ENCODE measurements around the gene CCDC74B. TPM values are rescaled to one million over a fixed set of nuclear protein-coding genes. Genes with fewer than 3 reads are reported as not detected.
A peak's percentile ranks its signal among the peaks of the same experiment; 100 is the strongest.
"Not testable (repeated sequence)": the region's sequence is repeated elsewhere in the genome, so short reads cannot be mapped to it uniquely, and the experiment has no call there.

CCDC74B gene
- polyA plus RNA-seq, 3 donors, result not detected

- 89% methylated on average over 6 of the region's 13 CpGs for WGBS (ENCODE audit: insufficient coverage)
- H3K4me3 Mint-ChIP-seq, result peak overlapping the region in 1 of 2 donors; percentile 75
- H3K36me3 ChIP-seq (replicated peaks in 1 of 2; ENCODE audit: control insufficient read depth in 1 of 2, insufficient read depth in 2 of 2, low read length in 2 of 2); H4K20me1 ChIP-seq (ENCODE audit: insufficient read depth, low read length); H3K4me2 ChIP-seq (replicated peaks; ENCODE audit: extremely low read depth, low read length, poor library complexity, severe bottlenecking); intact Hi-C loops (cut with micrococcal nuclease); H3K79me2 ChIP-seq (ENCODE audit: insufficient read depth, low read length); H3K4me1 ChIP-seq (ENCODE audit: control insufficient read depth in 1 of 2, insufficient read depth in 2 of 2, low read length in 2 of 2); H3K4me3 ChIP-seq (replicated peaks in 1 of 3; ENCODE audit: low read depth in 2 of 3, low read length in 3 of 3); H2AFZ ChIP-seq (ENCODE audit: insufficient read depth, low read depth, low read length, poor library complexity, severe bottlenecking); H3K27ac ChIP-seq (ENCODE audit: low read depth in 1 of 2, low read length in 2 of 2); H3K36me3 Mint-ChIP-seq; H3K9ac ChIP-seq (ENCODE audit: insufficient read depth, low read length, poor library complexity, severe bottlenecking); DNase-seq; H3K9me3 ChIP-seq (replicated peaks in 1 of 2; ENCODE audit: control insufficient read depth in 1 of 2, insufficient read depth in 1 of 2, low read length in 2 of 2); H3K27ac Mint-ChIP-seq: not testable (repeated sequence)
- peaks cover 12 to 31% of the 10 kb centered on the region in 2 donors for H3K27me3 ChIP-seq (ENCODE audit: control insufficient read depth in 2 of 2, insufficient read depth in 2 of 2, low read length in 2 of 2)
- peaks cover 0 to 11% (median 6%) of the 10 kb centered on the region in 7 donors for H3K9me3 Mint-ChIP-seq
- H3K4me1 Mint-ChIP-seq, result peaks cover 12% of the 10 kb centered on the region
- peaks cover 39 to 51% (median 43%) of the 10 kb centered on the region in 3 donors for H3K27me3 Mint-ChIP-seq (ENCODE audit: low read depth in 3 of 3)
Measured at GRCh38 chr2:130142396-130143265, 2.3 kb downstream of the CCDC74B start.

- Mint-ChIP-seq H3K9me3 (peaks cover 0 to 11% (median 6%) of the 10 kb centered on the region in 7 donors), H3K4me1 (peaks cover 12% of the 10 kb centered on the region), H3K27me3 (ENCODE audit: low read depth in 3 of 3) (peaks cover 33 to 45% (median 37%) of the 10 kb centered on the region in 3 donors)
- H3K9ac ChIP-seq (ENCODE audit: insufficient read depth, low read length, poor library complexity, severe bottlenecking); H3K27ac ChIP-seq (ENCODE audit: low read depth in 1 of 2, low read length in 2 of 2); intact Hi-C loops (cut with micrococcal nuclease); H3K9me3 ChIP-seq (replicated peaks in 1 of 2; ENCODE audit: control insufficient read depth in 1 of 2, insufficient read depth in 1 of 2, low read length in 2 of 2); H3K27ac Mint-ChIP-seq; H3K36me3 ChIP-seq (replicated peaks in 1 of 2; ENCODE audit: control insufficient read depth in 1 of 2, insufficient read depth in 2 of 2, low read length in 2 of 2); DNase-seq; H4K20me1 ChIP-seq (ENCODE audit: insufficient read depth, low read length); H3K4me3 Mint-ChIP-seq; H3K4me1 ChIP-seq (ENCODE audit: control insufficient read depth in 1 of 2, insufficient read depth in 2 of 2, low read length in 2 of 2); H3K36me3 Mint-ChIP-seq; H3K4me3 ChIP-seq (replicated peaks in 1 of 3; ENCODE audit: low read depth in 2 of 3, low read length in 3 of 3); H3K79me2 ChIP-seq (ENCODE audit: insufficient read depth, low read length); H2AFZ ChIP-seq (ENCODE audit: insufficient read depth, low read depth, low read length, poor library complexity, severe bottlenecking); H3K4me2 ChIP-seq (replicated peaks; ENCODE audit: extremely low read depth, low read length, poor library complexity, severe bottlenecking): not testable (repeated sequence)
- H3K27me3 ChIP-seq (ENCODE audit: control insufficient read depth in 2 of 2, insufficient read depth in 2 of 2, low read length in 2 of 2), result peaks cover 12 to 31% of the 10 kb centered on the region in 2 donors
- 88% methylated on average over 4 of the region's 22 CpGs for WGBS (ENCODE audit: insufficient coverage)
Measured at GRCh38 chr2:130141645-130142370, 3.1 kb downstream of the CCDC74B start.

- DNase-seq; H3K4me3 ChIP-seq (replicated peaks in 1 of 3; ENCODE audit: low read depth in 2 of 3, low read length in 3 of 3); H3K27ac ChIP-seq (ENCODE audit: low read depth in 1 of 2, low read length in 2 of 2); H3K27ac Mint-ChIP-seq; H3K79me2 ChIP-seq (ENCODE audit: insufficient read depth, low read length); H3K9me3 Mint-ChIP-seq; intact Hi-C loops (cut with micrococcal nuclease); H4K20me1 ChIP-seq (ENCODE audit: insufficient read depth, low read length); H3K9me3 ChIP-seq (replicated peaks in 1 of 2; ENCODE audit: control insufficient read depth in 1 of 2, insufficient read depth in 1 of 2, low read length in 2 of 2); H3K36me3 Mint-ChIP-seq; H3K4me3 Mint-ChIP-seq; H3K36me3 ChIP-seq (replicated peaks in 1 of 2; ENCODE audit: control insufficient read depth in 1 of 2, insufficient read depth in 2 of 2, low read length in 2 of 2); H2AFZ ChIP-seq (ENCODE audit: insufficient read depth, low read depth, low read length, poor library complexity, severe bottlenecking); H3K4me1 ChIP-seq (ENCODE audit: control insufficient read depth in 1 of 2, insufficient read depth in 2 of 2, low read length in 2 of 2); H3K9ac ChIP-seq (ENCODE audit: insufficient read depth, low read length, poor library complexity, severe bottlenecking); H3K4me2 ChIP-seq (replicated peaks; ENCODE audit: extremely low read depth, low read length, poor library complexity, severe bottlenecking): not testable (repeated sequence)
- H3K27me3 ChIP-seq (ENCODE audit: control insufficient read depth in 2 of 2, insufficient read depth in 2 of 2, low read length in 2 of 2), result peaks cover 11 to 26% of the 10 kb centered on the region in 2 donors
- H3K4me1 Mint-ChIP-seq, result peaks cover 12% of the 10 kb centered on the region
- H3K27me3 Mint-ChIP-seq (ENCODE audit: low read depth in 3 of 3), result peaks cover 26 to 37% (median 33%) of the 10 kb centered on the region in 3 donors
- no CpG with 5 or more reads among the region's 6 CpGs for WGBS (ENCODE audit: insufficient coverage)
Measured at GRCh38 chr2:130141002-130141401, 3.9 kb downstream of the CCDC74B start.

- peaks cover 12% of the 10 kb centered on the region for H3K4me1 Mint-ChIP-seq
- H3K27ac Mint-ChIP-seq; H3K4me3 Mint-ChIP-seq; H3K4me1 ChIP-seq (ENCODE audit: control insufficient read depth in 1 of 2, insufficient read depth in 2 of 2, low read length in 2 of 2); H4K20me1 ChIP-seq (ENCODE audit: insufficient read depth, low read length); H3K9ac ChIP-seq (ENCODE audit: insufficient read depth, low read length, poor library complexity, severe bottlenecking); DNase-seq; H3K36me3 ChIP-seq (replicated peaks in 1 of 2; ENCODE audit: control insufficient read depth in 1 of 2, insufficient read depth in 2 of 2, low read length in 2 of 2); H2AFZ ChIP-seq (ENCODE audit: insufficient read depth, low read depth, low read length, poor library complexity, severe bottlenecking); intact Hi-C loops (cut with micrococcal nuclease); H3K4me2 ChIP-seq (replicated peaks; ENCODE audit: extremely low read depth, low read length, poor library complexity, severe bottlenecking); H3K79me2 ChIP-seq (ENCODE audit: insufficient read depth, low read length); H3K36me3 Mint-ChIP-seq; H3K27ac ChIP-seq (ENCODE audit: low read depth in 1 of 2, low read length in 2 of 2); H3K4me3 ChIP-seq (replicated peaks in 1 of 3; ENCODE audit: low read depth in 2 of 3, low read length in 3 of 3); H3K9me3 ChIP-seq (replicated peaks in 1 of 2; ENCODE audit: control insufficient read depth in 1 of 2, insufficient read depth in 1 of 2, low read length in 2 of 2): not testable (repeated sequence)
- peaks cover 22 to 34% (median 29%) of the 10 kb centered on the region in 3 donors for H3K27me3 Mint-ChIP-seq (ENCODE audit: low read depth in 3 of 3)
- peaks cover 0 to 10% (median 3%) of the 10 kb centered on the region in 7 donors for H3K9me3 Mint-ChIP-seq
- WGBS (ENCODE audit: insufficient coverage), result 40% methylated on average over 1 of the region's 7 CpGs
- H3K27me3 ChIP-seq (ENCODE audit: control insufficient read depth in 2 of 2, insufficient read depth in 2 of 2, low read length in 2 of 2), result peaks cover 9 to 21% of the 10 kb centered on the region in 2 donors
Measured at GRCh38 chr2:130140516-130140915, 4.4 kb downstream of the CCDC74B start.
